Measurements from ENCODE around the gene IFFO2.

Gene IFFO2

DNA sequence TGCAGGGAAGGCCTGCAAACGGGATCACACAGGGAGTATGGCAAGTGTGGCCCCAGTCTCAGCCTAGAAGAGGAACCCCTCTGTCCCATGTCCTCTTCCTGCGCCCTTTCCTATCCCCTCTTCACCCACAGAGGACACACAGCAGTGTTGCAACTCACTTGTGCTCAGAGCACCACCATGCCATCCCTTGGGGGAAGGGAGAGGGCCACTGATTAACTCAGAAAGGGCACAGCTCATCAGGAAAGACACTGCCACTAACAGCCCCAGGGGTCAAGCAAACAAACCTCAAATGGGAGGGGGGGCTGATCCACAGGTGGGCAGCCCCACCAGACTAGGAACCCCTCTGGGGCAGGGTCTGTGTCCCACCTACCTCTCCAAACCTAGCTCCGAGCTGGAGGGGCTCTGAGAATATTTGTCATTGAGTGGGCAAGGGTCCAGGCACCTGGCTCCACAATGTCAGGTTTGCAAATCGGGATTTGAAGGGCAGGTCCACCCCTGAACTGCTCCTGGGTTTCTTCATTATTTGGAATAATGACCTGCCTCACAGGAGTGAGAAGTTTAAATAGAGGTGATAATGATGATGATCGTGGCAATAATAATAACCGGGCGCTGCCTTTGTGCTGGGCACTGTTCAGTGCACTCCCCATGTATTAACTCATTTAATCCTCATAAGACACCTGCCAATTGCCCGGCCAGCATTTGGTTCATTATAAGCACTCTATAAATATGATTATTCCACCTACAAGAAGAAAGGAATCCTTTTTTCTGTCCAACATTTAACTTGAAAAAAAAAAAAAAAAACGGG, 55.1 kb downstream of the IFFO2 start:
- no peaks in the 10 kb centered on the region for H3K9me3 Mint-ChIP-seq
- no peak for TF ChIP-seq CTCF (IDR thresholded peaks at IDR 0.05; ENCODE audit: unreplicated experiment in 3 of 3)
- no peaks in the 10 kb centered on the region for H3K36me3 Mint-ChIP-seq (ENCODE audit: low read depth)
- peak overlapping the region; percentile 98 to 99 (median 98) for H3K4me3 Mint-ChIP-seq
- H3K4me1 Mint-ChIP-seq, result peaks cover 61% of the 10 kb centered on the region
- H3K27me3 Mint-ChIP-seq (ENCODE audit: low read depth), result peaks cover 4% of the 10 kb centered on the region
- H3K27ac Mint-ChIP-seq, result peak overlapping the region; percentile 100

GRCh38 chr1:18900303-18900841, 56.1 kb downstream of the IFFO2 start:
- Mint-ChIP-seq H3K27me3 (ENCODE audit: low read depth) (peaks cover 4% of the 10 kb centered on the region), H3K9me3 (no peaks in the 10 kb centered on the region), H3K4me3 (peak overlapping the region; percentile 98 to 99 (median 98)), H3K36me3 (ENCODE audit: low read depth) (no peaks in the 10 kb centered on the region), H3K4me1 (peaks cover 52% of the 10 kb centered on the region), H3K27ac (peak overlapping the region; percentile 13 to 100 (median 43))
- TF ChIP-seq CTCF (IDR thresholded peaks at IDR 0.05; ENCODE audit: unreplicated experiment in 3 of 3), result no peak

DNA sequence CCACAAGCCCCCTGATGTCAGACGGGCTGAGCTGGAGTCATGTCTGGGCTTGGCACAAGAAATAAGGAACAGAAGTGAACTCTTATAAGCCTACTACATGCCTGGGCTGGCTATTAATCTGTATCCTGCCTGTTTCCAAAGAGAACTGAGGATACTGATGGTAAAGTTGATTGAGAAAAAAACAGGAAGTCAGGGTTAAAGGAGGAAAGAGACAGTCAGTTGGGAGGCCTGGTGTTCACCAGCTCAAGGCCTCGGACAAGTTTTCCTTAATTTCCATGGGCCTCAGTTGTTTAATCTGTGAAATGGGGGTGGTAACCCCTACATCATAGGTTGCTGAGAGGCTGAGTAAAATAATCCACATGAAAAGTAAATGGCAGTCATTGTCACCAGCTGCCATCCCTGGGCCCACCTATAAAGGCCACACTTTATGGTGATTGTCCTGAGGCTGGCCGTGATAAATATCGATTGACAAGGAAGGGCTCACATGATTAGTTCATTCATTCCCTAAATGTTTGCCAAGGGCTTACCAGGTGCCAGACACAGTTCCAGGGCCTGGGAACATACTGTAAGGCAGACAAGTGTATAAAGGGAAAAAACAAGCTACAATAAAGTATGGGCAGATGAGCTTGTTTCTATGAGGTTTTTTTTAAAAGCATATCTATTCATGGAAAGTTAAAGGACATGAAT, 57.0 kb downstream of the IFFO2 start:
- H3K27ac Mint-ChIP-seq, result peak overlapping the region in 2 of 3 experiments; percentile 13 to 100
- H3K4me3 Mint-ChIP-seq, result peak overlapping the region; percentile 98 to 99 (median 98)
- no peaks in the 10 kb centered on the region for H3K36me3 Mint-ChIP-seq (ENCODE audit: low read depth)
- H3K27me3 Mint-ChIP-seq (ENCODE audit: low read depth), result peaks cover 4% of the 10 kb centered on the region
- no peaks in the 10 kb centered on the region for H3K9me3 Mint-ChIP-seq
- peaks cover 54% of the 10 kb centered on the region for H3K4me1 Mint-ChIP-seq
- no peak for TF ChIP-seq CTCF (IDR thresholded peaks at IDR 0.05; ENCODE audit: unreplicated experiment in 3 of 3)

DNA sequence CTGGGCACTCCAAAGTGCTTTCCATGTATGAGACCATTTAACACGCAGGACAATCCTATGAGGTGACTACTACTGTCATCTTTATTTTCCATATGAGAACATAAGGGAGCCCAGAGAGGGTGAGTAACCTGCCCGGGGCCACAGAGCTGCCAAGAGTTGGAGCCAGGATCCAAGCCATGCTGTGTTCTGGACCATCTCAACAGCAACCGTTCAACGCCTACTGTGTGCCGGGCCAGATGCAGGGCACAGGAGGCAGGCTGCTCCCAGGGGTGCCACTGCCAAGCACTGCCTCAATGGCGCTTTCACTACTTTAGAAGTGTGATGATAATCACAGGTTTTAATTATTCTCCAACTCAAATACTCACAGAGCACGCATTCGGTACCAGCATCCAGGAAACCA, 57.9 kb downstream of the IFFO2 start:
- Mint-ChIP-seq H3K27ac (no peak overlapping the region), H3K27me3 (ENCODE audit: low read depth) (no peaks in the 10 kb centered on the region), H3K4me3 (no peak overlapping the region), H3K4me1 (peaks cover 49% of the 10 kb centered on the region), H3K36me3 (ENCODE audit: low read depth) (no peaks in the 10 kb centered on the region), H3K9me3 (no peaks in the 10 kb centered on the region)
- no peak for TF ChIP-seq CTCF (IDR thresholded peaks at IDR 0.05; ENCODE audit: unreplicated experiment in 3 of 3)

- TF ChIP-seq CTCF (IDR thresholded peaks at IDR 0.05; ENCODE audit: unreplicated experiment in 3 of 3), result no peak
- Mint-ChIP-seq H3K27me3 (ENCODE audit: low read depth) (no peaks in the 10 kb centered on the region), H3K4me3 (no peak overlapping the region), H3K36me3 (ENCODE audit: low read depth) (no peaks in the 10 kb centered on the region), H3K9me3 (no peaks in the 10 kb centered on the region), H3K4me1 (peaks cover 21% of the 10 kb centered on the region), H3K27ac (peak overlapping the region in 1 of 3 experiments; percentile 52)
Observed at GRCh38 chr1:18895317-18895716, 61.2 kb downstream of the IFFO2 start.
